ENCODE results near the gene RCBTB1. TPM values are rescaled to one million over a fixed set of nuclear protein-coding genes. Genes with fewer than 3 reads are reported as not detected.
"Not testable (repeated sequence)": the region's sequence is repeated elsewhere in the genome, so short reads cannot be mapped to it uniquely, and the experiment has no call there.

Gene RCBTB1
- total RNA-seq, 2 donors from 2014 or later = 15.7 to 29.4 TPM

DNA sequence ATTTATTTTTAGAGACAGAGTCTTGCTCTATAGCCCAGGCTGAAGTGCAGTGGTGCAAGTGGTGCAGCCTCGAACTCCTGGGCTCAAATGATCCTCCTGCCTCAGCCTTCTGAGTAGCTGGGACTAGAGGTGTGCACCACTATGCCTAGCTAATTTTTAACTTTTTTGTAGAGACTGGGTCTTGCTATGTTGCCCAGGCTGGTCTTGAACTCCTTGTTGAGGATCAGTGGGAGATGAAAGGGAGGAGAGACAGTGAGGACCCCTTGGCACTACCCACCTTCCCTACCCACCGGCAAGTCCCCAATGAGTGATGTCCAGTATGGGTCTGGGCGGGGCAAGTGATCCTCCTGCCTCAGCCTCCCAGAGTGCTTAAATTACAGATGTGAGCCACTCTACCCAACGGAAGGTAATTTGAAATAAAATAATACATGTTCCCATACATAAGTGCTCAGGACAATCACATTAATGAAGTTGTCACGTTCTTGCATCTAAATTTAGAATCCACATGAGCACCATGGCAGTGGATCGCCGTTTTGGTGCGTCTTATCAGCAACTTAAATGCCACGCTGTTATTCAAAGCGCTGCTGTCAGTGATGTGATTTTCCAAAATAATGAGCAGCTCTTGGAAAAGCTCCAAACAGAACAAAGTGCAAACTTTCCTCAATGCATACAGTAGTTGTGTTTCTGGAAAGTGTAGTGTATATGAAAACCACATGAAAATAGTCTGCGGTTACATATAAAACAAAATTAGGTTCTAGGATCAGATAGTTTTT lies 37.0 kb upstream of the RCBTB1 start:
- no peak overlapping the region for H3K4me3 ChIP-seq
- no peaks in the 10 kb centered on the region for H3K9me3 ChIP-seq
- H3K36me3 ChIP-seq = no peaks in the 10 kb centered on the region
- no peak for DNase-seq (ENCODE audit: low spot score)
- no peak overlapping the region for H3K27ac ChIP-seq
- no peaks in the 10 kb centered on the region for H3K27me3 ChIP-seq (replicated peaks; ENCODE audit: insufficient read depth)
- no peaks in the 10 kb centered on the region for H3K4me1 ChIP-seq (replicated peaks)
- 78% methylated on average over 11 of the region's 11 CpGs for WGBS
- intact Hi-C loops (cut with DNase I) = no loop called here
- TF ChIP-seq POLR2A (IDR thresholded peaks at IDR 0.05) = no peak
- no peak for TF ChIP-seq POLR2AphosphoS5 (IDR thresholded peaks at IDR 0.05)
- TF ChIP-seq, protein P1, sequence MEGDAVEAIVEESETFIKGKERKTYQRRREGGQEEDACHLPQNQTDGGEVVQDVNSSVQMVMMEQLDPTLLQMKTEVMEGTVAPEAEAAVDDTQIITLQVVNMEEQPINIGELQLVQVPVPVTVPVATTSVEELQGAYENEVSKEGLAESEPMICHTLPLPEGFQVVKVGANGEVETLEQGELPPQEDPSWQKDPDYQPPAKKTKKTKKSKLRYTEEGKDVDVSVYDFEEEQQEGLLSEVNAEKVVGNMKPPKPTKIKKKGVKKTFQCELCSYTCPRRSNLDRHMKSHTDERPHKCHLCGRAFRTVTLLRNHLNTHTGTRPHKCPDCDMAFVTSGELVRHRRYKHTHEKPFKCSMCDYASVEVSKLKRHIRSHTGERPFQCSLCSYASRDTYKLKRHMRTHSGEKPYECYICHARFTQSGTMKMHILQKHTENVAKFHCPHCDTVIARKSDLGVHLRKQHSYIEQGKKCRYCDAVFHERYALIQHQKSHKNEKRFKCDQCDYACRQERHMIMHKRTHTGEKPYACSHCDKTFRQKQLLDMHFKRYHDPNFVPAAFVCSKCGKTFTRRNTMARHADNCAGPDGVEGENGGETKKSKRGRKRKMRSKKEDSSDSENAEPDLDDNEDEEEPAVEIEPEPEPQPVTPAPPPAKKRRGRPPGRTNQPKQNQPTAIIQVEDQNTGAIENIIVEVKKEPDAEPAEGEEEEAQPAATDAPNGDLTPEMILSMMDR (IDR thresholded peaks at IDR 0.05) = no peak

DNA sequence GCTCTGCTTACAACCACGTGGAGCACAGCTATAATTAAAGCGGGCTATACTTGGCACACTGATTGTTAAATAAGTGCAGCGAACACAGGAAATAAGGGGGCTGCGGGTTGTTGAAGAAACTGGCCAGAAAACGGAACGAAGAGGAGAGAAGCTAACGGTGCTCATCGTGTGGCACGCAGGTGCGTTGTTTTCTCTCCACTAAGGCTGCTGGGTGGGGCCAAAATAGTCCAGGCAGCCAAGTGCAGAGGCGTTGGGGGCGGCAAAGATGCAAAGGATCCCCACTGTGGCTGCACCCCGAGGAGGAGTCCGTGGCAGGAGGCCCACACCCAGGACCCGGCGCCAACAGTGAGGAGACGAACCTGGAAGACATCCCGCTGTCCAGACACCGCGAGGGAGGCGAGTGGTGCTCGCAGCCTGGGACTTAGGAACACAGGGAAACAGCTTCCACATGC lies 34.8 kb upstream of the RCBTB1 start:
- DNase-seq (ENCODE audit: low spot score) = no peak
- intact Hi-C loops (cut with DNase I) = no loop called here

DNA sequence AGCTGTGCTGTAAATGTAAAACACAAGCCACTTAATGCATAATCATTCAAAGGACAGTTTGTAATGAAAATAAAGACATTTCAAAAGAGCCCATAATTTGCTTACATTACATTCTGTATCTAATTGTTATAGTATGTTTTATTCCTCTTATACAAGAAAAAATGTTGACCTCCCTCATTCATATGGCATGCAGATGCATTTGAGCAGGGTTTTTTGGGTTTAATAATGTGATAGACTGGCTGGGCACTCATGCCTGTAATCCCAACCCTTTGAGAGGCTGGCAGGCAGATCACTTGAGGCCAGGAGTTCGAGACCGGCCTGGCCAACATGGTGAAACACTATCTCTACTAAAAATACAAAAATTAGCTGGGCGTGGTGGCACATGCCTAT lies 31.3 kb upstream of the RCBTB1 start:
- intact Hi-C loops (cut with DNase I) = no loop called here
- no peaks in the 10 kb centered on the region for H3K9me3 ChIP-seq
- no peak overlapping the region for H3K27ac ChIP-seq
- H3K36me3 ChIP-seq = no peaks in the 10 kb centered on the region
- no peaks in the 10 kb centered on the region for H3K4me1 ChIP-seq (replicated peaks)
- TF ChIP-seq POLR2AphosphoS5 (IDR thresholded peaks at IDR 0.05) (no peak), POLR2A (IDR thresholded peaks at IDR 0.05) (no peak)
- TF ChIP-seq, protein P1 (IDR thresholded peaks at IDR 0.05) = no peak
- H3K27me3 ChIP-seq (replicated peaks; ENCODE audit: insufficient read depth) = no peaks in the 10 kb centered on the region
- 97% methylated on average over 3 of the region's 3 CpGs for WGBS
- no peak for DNase-seq (ENCODE audit: low spot score)
- no peak overlapping the region for H3K4me3 ChIP-seq

More for the DNA sequence above, 34.8 kb upstream of the RCBTB1 start:
- Histone ChIP-seq H3K27me3 (replicated peaks; ENCODE audit: insufficient read depth) (no peaks in the 10 kb centered on the region), H3K4me3 (peak overlapping the region in 1 of 2 donors; percentile 4), H3K27ac (no peak overlapping the region), H3K4me1 (replicated peaks) (no peaks in the 10 kb centered on the region), H3K9me3 (no peaks in the 10 kb centered on the region), H3K36me3 (no peaks in the 10 kb centered on the region)
- WGBS = 65% methylated on average over 22 of the region's 22 CpGs
- TF ChIP-seq POLR2A (IDR thresholded peaks at IDR 0.05) = no peak

DNA sequence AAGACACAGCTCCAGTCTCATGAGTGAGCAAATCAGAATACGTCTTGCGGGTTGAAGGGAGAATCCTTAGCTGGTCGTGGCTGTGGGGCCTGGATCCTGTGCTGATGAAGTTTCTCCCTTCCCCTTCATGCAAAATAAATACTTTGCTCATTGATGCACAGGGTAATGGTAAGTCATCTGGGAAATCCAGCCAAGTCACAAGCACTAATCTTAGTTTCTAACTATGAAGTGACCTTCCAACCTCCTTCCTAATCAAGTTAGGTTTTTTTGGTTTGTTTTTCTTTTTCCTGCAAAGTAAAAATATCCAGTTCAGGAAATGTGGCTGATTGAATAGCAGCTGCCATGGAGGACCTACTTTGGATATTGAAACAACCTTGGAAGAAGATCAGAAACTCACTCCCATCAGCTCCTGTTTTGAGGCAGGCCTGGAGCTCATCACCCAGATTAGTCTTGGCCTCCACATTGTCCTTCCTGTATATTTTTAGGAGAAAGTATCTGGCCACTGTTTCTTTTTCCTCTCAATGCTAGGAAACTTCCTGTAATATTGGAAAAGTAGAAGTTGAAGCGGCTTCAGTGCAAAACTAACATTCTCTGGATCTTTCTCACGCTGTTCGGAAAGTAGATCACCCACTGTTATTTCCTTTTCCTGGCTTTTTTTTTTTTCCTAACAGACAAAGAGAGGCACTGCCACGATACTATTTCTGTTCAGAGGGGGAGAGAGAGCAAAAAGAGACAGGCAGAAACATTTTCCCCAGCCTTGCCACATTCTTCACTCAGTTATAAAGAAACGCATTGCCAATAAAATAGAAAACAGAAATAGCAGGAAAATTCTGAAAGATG lies 30.7 kb upstream of the RCBTB1 start:
- no peak for DNase-seq (ENCODE audit: low spot score)
- Histone ChIP-seq H3K27ac (no peak overlapping the region), H3K27me3 (replicated peaks; ENCODE audit: insufficient read depth) (no peaks in the 10 kb centered on the region), H3K4me1 (replicated peaks) (no peaks in the 10 kb centered on the region), H3K9me3 (no peaks in the 10 kb centered on the region), H3K36me3 (no peaks in the 10 kb centered on the region), H3K4me3 (no peak overlapping the region)
- intact Hi-C loops (cut with DNase I) = no loop called here
- WGBS = 56% methylated on average over 8 of the region's 8 CpGs
- TF ChIP-seq POLR2AphosphoS5 (IDR thresholded peaks at IDR 0.05) (no peak), POLR2A (IDR thresholded peaks at IDR 0.05) (no peak)
- TF ChIP-seq, protein P1 (IDR thresholded peaks at IDR 0.05) = no peak

DNA sequence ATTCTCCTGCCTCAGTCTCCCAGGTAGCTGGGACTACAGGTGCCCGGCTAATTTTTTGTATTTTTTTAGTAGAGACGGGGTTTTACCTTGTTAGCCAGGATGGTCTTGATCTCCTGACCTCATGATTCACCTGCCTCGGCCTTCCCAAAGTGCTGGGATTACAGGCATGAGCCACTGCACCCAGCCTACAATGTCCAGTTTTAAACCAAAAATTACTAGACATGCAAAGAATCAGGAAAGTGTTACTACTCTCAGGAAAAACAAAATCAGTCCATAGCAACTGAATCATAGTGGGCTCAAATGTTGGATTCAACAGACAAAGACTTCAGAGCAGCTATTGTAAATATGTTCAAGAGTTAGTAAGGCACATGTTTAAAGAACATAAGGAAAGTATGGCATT lies 26.7 kb upstream of the RCBTB1 start:
- DNase-seq (ENCODE audit: low spot score); H3K27ac ChIP-seq; H3K36me3 ChIP-seq; H3K4me1 ChIP-seq (replicated peaks); H3K9me3 ChIP-seq; H3K27me3 ChIP-seq (replicated peaks; ENCODE audit: insufficient read depth); H3K4me3 ChIP-seq; intact Hi-C loops (cut with DNase I): not testable (repeated sequence)
- 92% methylated on average over 3 of the region's 3 CpGs for WGBS

All from prostate gland (tissue), 2 donors.